ENCODE results near the gene PHKB.

Gene PHKB

DNA sequence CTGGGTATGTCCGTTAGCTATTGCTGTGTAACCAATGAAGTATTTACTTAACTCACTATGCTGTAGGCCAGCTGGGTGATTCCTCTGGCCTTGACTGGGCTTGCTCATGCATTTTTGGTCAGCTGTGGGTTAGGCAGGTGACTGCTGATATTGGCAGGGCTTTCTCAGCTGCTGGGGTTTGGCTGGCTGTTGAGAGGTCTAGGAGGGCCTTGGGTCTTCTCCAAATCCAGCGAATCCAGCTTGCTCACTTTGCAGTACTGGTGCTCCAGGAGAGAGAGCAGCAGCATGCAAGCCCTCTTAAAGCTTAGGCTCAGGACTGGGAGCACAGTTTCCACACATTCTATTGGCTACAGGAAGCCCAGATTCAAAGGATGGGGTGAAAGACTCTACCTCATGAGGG lies 270.1 kb downstream of the PHKB start:
- no peak for DNase-seq (ENCODE audit: low spot score)

DNA sequence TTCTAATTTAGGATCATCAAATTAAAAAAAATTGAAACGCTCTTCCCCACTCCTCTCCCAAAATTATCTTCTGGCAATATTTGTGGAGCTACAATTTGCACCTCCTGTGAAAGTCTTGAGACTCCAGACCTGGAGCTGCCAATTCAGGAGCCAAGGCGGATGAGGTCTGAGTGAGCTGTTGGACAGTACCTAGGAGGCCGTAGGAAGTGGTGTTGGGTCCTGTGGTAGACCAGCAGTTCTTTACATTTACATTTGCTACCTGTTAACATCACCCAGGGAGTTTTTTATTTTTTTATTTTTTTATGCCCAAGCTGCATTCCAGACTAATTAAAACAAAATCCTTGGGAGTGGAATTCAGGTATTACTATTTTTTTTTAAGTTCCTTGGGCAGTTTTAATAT lies 271.0 kb downstream of the PHKB start:
- no peak for DNase-seq (ENCODE audit: low spot score)

DNA sequence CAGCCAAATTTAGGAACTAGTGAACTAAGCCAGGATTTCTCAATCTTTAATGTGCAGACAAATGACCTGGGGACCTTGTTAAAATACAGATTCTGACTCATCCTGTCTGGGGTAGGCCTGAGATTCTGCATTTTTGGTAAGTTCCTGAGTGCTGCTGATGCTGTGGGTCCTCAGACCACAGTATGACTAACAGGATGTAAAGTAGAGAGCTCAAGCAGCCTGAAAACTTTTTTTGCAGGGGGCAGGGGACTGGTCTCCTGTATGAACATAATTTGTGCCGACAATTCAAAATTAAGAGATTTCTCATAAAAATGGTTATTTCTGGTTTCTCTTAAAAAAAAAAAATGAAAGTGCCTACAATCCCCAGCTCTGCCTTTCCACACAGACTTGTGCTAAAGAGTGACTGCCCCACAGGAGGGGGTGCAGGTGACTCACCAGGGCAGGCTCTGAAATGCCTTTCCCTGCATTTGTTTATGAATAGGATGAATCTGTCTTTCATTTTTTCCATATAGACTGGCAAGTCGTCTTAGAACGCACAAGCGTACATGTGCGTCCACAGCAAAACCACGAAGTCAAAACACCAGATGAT lies 271.5 kb downstream of the PHKB start:
- DNase-seq (ENCODE audit: low spot score): no peak

DNA sequence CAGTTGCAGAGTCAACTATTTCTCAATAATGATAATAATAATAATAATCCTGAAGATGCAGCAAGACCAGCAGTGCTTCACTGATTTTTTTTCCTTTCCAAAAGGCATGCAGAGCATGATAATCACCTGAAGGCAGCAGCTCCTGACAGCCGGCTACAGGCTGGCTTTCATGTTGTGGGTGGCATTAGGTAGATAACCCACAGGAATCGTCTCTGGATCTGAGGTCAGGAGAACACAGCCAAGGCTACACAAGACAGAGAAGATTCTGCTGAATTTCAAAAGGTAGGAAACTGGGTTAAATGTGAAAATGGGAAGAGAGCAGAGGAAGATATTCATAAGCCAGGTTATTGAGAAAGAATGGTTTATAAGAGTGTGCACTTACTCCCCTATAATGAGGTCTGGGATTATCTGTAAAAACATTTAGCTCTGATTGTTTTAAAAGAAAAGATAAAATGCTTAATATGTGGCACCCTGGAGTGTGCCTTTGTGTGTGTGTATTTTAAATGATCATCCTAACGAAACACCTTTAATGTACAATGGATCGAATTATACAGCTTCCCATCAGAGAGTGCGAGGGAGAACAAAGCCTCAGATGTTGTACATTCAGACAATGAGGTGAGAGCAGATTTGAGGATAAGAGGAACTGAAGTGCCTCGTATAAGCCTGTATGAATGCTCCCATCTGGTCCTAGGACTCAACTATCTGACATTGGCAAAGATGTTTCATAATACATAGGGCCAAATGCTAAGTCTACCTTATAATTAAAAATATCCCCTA lies 273.1 kb downstream of the PHKB start:
- DNase-seq (ENCODE audit: low spot score): no peak

DNA sequence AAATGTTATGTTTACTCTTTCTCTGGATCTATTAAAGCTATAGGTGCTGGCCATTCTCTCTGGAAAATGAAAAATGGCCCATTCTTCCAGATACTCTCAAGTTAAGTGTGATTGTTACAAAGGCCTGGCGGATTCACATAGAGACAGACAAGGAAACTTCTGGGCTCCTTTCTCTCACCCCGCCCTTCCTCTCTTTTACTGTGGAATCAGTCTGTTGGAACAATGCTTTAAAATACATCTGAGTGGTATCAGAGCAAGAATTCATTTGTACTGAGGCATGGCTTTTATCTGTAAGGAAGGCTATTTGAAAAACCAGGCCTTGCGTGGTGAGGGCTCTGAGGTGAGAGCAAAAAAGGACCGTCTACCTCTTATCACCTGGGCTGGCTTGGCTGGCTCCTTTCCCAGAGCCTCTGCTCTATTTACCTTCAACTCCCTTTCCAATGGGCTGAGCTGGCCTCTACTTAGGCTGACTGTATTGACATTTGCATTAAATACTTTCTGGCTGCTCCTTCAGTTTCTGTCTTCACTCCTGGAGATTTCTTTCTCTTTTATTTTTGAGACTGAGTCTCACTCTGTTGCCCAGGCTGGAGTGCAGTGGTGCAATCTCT lies 274.0 kb downstream of the PHKB start:
- no peak for DNase-seq (ENCODE audit: low spot score)

DNA sequence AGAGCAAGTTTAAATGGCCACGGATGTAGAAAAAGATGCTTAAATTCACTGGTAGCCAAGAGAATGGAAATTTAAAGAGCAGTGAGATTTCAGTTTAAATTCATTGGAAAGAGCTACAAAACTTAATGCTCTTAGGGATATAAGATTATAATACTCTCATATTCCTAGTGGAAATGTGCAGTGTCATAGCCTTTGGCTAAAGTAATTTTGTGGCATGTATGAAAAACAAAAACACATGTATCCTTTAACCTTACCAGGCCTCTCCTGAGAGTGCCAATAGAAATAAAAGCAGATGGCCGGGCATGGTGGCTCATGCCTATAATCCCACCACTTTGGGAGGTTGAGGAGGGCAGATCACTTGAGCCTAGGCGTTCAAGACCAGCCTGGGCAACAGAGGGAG lies 289.2 kb downstream of the PHKB start:
- DNase-seq (ENCODE audit: low spot score): no peak

All from HuH-7.5 (cell line).